Heart left ventricle (tissue), 13 donors: ENCODE measurements around the gene TTLL11.

Experiments
- CTCF ChIP-seq, 12 donors: fragments of 200-600 bp; sonication (generic) in 4 of 12; IDR thresholded peaks; one replicate each; pipeline versions ENCODE4 v1.5.0 to v1.8.0; 2018 to 2022; ENCODE audit warnings: antibody characterized with exemption in 12 of 12, mild to moderate bottlenecking in 5 of 12
- POLR2A ChIP-seq, 2 donors: fragments of 450-650 bp; IDR thresholded peaks; one replicate each; pipeline ENCODE4 v1.6.1; 2017; ENCODE audit warnings: antibody characterized with exemption in 2 of 2, mild to moderate bottlenecking in 2 of 2, moderate library complexity in 2 of 2
- donor health status: ischemic (EF 13 %, LVEDD 7.1; RV severe dilation, severe dysfunction).
- donor health status: DM: no; HTN: yes; CAD: no.
- donor health status: DM: no; HTN: no; CAD: no.
- donor health status: ischemic (EF 25% LVEDD 6.9; RV normal size, moderate dysfunction).
- donor health status: ischemic (EF 25% LVEDD 5.7; RV mildly dilated, moderate dysfunction).
- donor health status: ischemic (EF 35%, LVEDD 5.7; RV mildly dilated, moderate dysfunction).
- donor health status: nonischemic (EF 11% LVEDD 7.7; RV severe dilation, severe dysfunction).
- donor health status: DM: yes; HTN: yes; CAD: no.
- donor health status: PGD.
- donor health status: ischemic (EF 29% LVEDD 5.4; RV normal size, mild dysfunction).
- donor health status: nonischemic (EF 23%, LVEDD 6.1; RV moderate dilation, normal function).

GRCh38 chr9:121838746-121839669 lies 254.1 kb downstream of the TTLL11 start:
- no peak for TF ChIP-seq POLR2A (IDR thresholded peaks at IDR 0.05)
- TF ChIP-seq CTCF (IDR thresholded peaks at IDR 0.05), result no peak
